Measurements from ENCODE around the gene PEX12.

- TF ChIP-seq POLR2A (IDR thresholded peaks at IDR 0.05; ENCODE audit: low read depth, low read length) (no peak), PAX5 (IDR thresholded peaks at IDR 0.05; ENCODE audit: insufficient read depth, low read length, severe bottlenecking) (no peak), POLR2AphosphoS5 (IDR thresholded peaks at IDR 0.05; ENCODE audit: low read depth, low read length) (no peak), TAF1 (IDR thresholded peaks at IDR 0.05; ENCODE audit: low read depth, low read length) (no peak)
These were observed 38.2 kb upstream of the PEX12 start for GRCh38 chr17:35616536-35616935.

Measured in GM12891 (cell line).